Endothelial cell of umbilical vein (primary cell): ENCODE measurements around the gene PTGFRN. TPM values are rescaled to one million over a fixed set of nuclear protein-coding genes. Genes with fewer than 3 reads are reported as not detected.

Source experiments
- BruUV-seq: library from RNA; stranded (reverse); fragments of 400-500 nt; replicated peaks from 2 replicates; lab custom pipeline; 2021; lab: Mats Ljungman, UMichigan
- CTCF ChIA-PET: fragments of 300-600, 350-600 bp; sonication (Branson Sonifier 250); formaldehyde crosslinking; loops from one replicate; lab custom pipeline; 2021; ENCODE audit warnings: antibody characterized with exemption, inconsistent platforms; lab: Charles Lee
- POLR2A ChIA-PET: fragments of 300-600, 350-600 bp; sonication (Branson Sonifier 250); formaldehyde crosslinking; loops from one replicate; lab custom pipeline; 2021; ENCODE audit warnings: antibody characterized with exemption, inconsistent platforms; lab: Charles Lee
- DNase-seq: peaks from one replicate; pipeline ENCODE4 v3.0.0-alpha.2; 2011; ENCODE audit warnings: low read depth, low spot score
- FAIRE-seq: peaks from 2 replicates; lab custom pipeline; 2011; peaks lifted over from hg19 to GRCh38; lab: Jason Lieb, UNC
- H2AFZ ChIP-seq: 2 replicates; pipeline ENCODE4 v1.6.0; 2012; ENCODE audit warnings: low read depth, low read length, control low read depth, inconsistent platforms
- H3K27ac ChIP-seq: 2 replicates; pipeline ENCODE4 v1.5.1; 2011; ENCODE audit warnings: low read depth, mild to moderate bottlenecking, control low read depth, low read length, moderate library complexity; ENCODE audit not compliant: insufficient read depth
- H3K27me3 ChIP-seq, 2 experiments: 2 replicates each; pipeline versions ENCODE4 v1.6.0 to v1.6.1; 2011; ENCODE audit warnings: low read length in 2 of 2, mixed read lengths in 1 of 2; ENCODE audit not compliant: control insufficient read depth in 2 of 2, insufficient read depth in 2 of 2
- H3K36me3 ChIP-seq, 2 experiments: 2 replicates in 1 of 2; 3 replicates in 1 of 2; pipeline ENCODE4 v1.5.1; 2011; ENCODE audit warnings: low read length in 2 of 2, mild to moderate bottlenecking in 1 of 2, moderate library complexity in 1 of 2; ENCODE audit not compliant: control insufficient read depth in 2 of 2, insufficient read depth in 2 of 2; ENCODE audit errors: extremely low read depth in 1 of 2
- H3K4me1 ChIP-seq: 3 replicates; pipeline ENCODE4 v1.5.1; 2011; ENCODE audit warnings: mild to moderate bottlenecking, low read length; ENCODE audit not compliant: control insufficient read depth, insufficient read depth; ENCODE audit errors: extremely low read depth
- H3K4me2 ChIP-seq: 2 replicates; pipeline ENCODE4 v1.6.1; 2011; ENCODE audit warnings: low read length, control low read depth, mixed read lengths; ENCODE audit not compliant: insufficient read depth
- H3K4me3 ChIP-seq, 3 experiments: fragments of 200-600 bp in 1 of 3; sonication (generic), shearing (Covaris generic) in 1 of 3; replicated peaks in 1 of 3; 2 replicates each; pipeline ENCODE4 v1.5.1; 2011 to 2016; ENCODE audit warnings: control low read depth in 3 of 3, low read length in 3 of 3, mild to moderate bottlenecking in 2 of 3, inconsistent platforms in 1 of 3, low read depth in 1 of 3, moderate library complexity in 1 of 3; ENCODE audit not compliant: insufficient read depth in 1 of 3
- H3K79me2 ChIP-seq: 2 replicates; pipeline ENCODE4 v1.6.0; 2012; ENCODE audit warnings: low read length, inconsistent platforms; ENCODE audit not compliant: control insufficient read depth, insufficient read depth
- H3K9ac ChIP-seq: replicated peaks from 2 replicates; pipeline ENCODE3; 2011; ENCODE audit warnings: low read length, control low read depth; ENCODE audit not compliant: insufficient read depth; ENCODE audit errors: extremely low read depth
- H3K9me1 ChIP-seq: replicated peaks from 3 replicates; pipeline ENCODE4 v1.6.0; 2011; ENCODE audit warnings: mild to moderate bottlenecking, low read length; ENCODE audit not compliant: control insufficient read depth, insufficient read depth; ENCODE audit errors: extremely low read depth
- H3K9me3 ChIP-seq: replicated peaks from 2 replicates; pipeline ENCODE4 v1.5.1; 2012; ENCODE audit warnings: low read length, inconsistent platforms; ENCODE audit not compliant: control insufficient read depth, insufficient read depth
- H4K20me1 ChIP-seq: replicated peaks from 2 replicates; pipeline ENCODE3; 2011; ENCODE audit warnings: mild to moderate bottlenecking, low read length; ENCODE audit not compliant: control insufficient read depth, insufficient read depth; ENCODE audit errors: extremely low read depth
- CTCF ChIP-seq, 2 donors: IDR thresholded peaks; 1 replicate in 1 of 2; 2 replicates in 1 of 2; pipeline ENCODE4 v1.5.1; 2011; ENCODE audit warnings: low read length in 2 of 2, mild to moderate bottlenecking in 2 of 2, moderate library complexity in 2 of 2, control low read depth in 1 of 2, inconsistent platforms in 1 of 2, low read depth in 1 of 2; ENCODE audit not compliant: insufficient read depth in 1 of 2; ENCODE audit errors: extremely low read depth in 1 of 2
- EZH2 ChIP-seq: IDR thresholded peaks from 2 replicates; pipeline ENCODE4 v1.6.1; 2012; ENCODE audit warnings: borderline replicate concordance, low read depth, mild to moderate bottlenecking, moderate library complexity, low read length, inconsistent platforms; ENCODE audit not compliant: severe bottlenecking
- FOS ChIP-seq: IDR thresholded peaks from 2 replicates; pipeline ENCODE4 v1.6.1; 2011; ENCODE audit warnings: mild to moderate bottlenecking, low read length, moderate library complexity, borderline replicate concordance; ENCODE audit not compliant: insufficient read depth
- GATA2 ChIP-seq: IDR thresholded peaks from 2 replicates; pipeline ENCODE4 v1.7.0; 2011; ENCODE audit warnings: low read depth, mild to moderate bottlenecking, moderate library complexity, mixed read lengths, low read length; ENCODE audit not compliant: insufficient read length, insufficient read depth
- JUN ChIP-seq: IDR thresholded peaks from 2 replicates; pipeline ENCODE4 v1.6.1; 2011; ENCODE audit warnings: borderline replicate concordance, low read depth; ENCODE audit not compliant: insufficient read length, insufficient read depth
- MAX ChIP-seq: IDR thresholded peaks from 2 replicates; pipeline ENCODE4 v1.6.1; 2011; ENCODE audit not compliant: insufficient read depth, insufficient read length
- MYC ChIP-seq: IDR thresholded peaks from one replicate; pipeline ENCODE4 v1.6.1; 2011; ENCODE audit warnings: mild to moderate bottlenecking, low read depth, low read length
- POLR2A ChIP-seq: IDR thresholded peaks from 2 replicates; pipeline ENCODE4 v1.6.1; 2012; ENCODE audit warnings: low read depth, mild to moderate bottlenecking, control low read depth, low read length
- POLR2AphosphoS5 ChIP-seq: IDR thresholded peaks from 2 replicates; pipeline ENCODE4 v1.6.1; 2012; ENCODE audit warnings: low read depth, mild to moderate bottlenecking, control low read depth, low read length, moderate library complexity; ENCODE audit not compliant: insufficient read depth
- dilution Hi-C: fragments of 300-500 bp; cut with MboI; formaldehyde crosslinking; loops from one replicate; pipeline ENCODE4 v1.15.0; 2019; ENCODE audit warnings: low sequenced_read_pairs; ENCODE audit not compliant: extremely low pct_ligation_motif_present
- intact Hi-C: fragments of 100-400 bp; cut with micrococcal nuclease; formaldehyde crosslinking; loops from one replicate; pipeline ENCODE4 v1.10.0; 2022
- polyA plus RNA-seq, 4 experiments: library from polyadenylated mRNA; depleted of rRNA in 3 of 4; stranded (reverse) in 3 of 4; unstranded in 1 of 4; fragments of >200 nt; gene quantifications; 2 replicates each; pipeline versions ENCODE4 v1.2.1 to v1.2.3, GENCODE V29; 2011 to 2012; ENCODE audit warnings: missing spikeins in 1 of 4
- total RNA-seq: library from RNA; stranded (reverse); gene quantifications from 2 replicates; pipeline ENCODE4 v1.2.3, GENCODE V29; 2021

Gene PTGFRN
- total and polyA plus RNA-seq, 2 donors (not counting 3 experiments of a cell fraction or from before 2014, with no cell fraction given): 39.6 to 60.7 TPM

- peaks cover 2% of the 10 kb centered on the region in 2 experiments for H3K27me3 ChIP-seq
- H3K27ac ChIP-seq: no peak overlapping the region
- DNase-seq: no peak
- no peak for FAIRE-seq
- H3K36me3 ChIP-seq: no peaks in the 10 kb centered on the region
- H3K4me3 ChIP-seq: no peak overlapping the region
- ChIA-PET POLR2A (no interaction called here), CTCF (interaction anchor here (1.4 kb wide), 1 partner anchor 11 kb away, joined by 3 read pairs; no protein-coding TSS in a partner anchor)
- H3K9me3 ChIP-seq: no peaks in the 10 kb centered on the region
- no peaks in the 10 kb centered on the region for H4K20me1 ChIP-seq
- H3K9ac ChIP-seq: no peak overlapping the region
- no peaks in the 10 kb centered on the region for H3K79me2 ChIP-seq
- no TSS peak for BruUV-seq
- H2AFZ ChIP-seq: no peak overlapping the region
- dilution Hi-C loops: no loop called here
- TF ChIP-seq JUN (no peak), EZH2 (no peak), CTCF (IDR thresholded peaks at IDR 0.05; ENCODE audit: extremely low read depth in 1 of 2, insufficient read depth in 1 of 2, low read depth in 1 of 2, low read length in 2 of 2) (no peak), POLR2A (no peak), MYC (no peak), FOS (no peak), MAX (no peak), GATA2 (no peak), POLR2AphosphoS5 (no peak)
- peaks cover 4% of the 10 kb centered on the region for H3K4me1 ChIP-seq
- no peak overlapping the region for H3K4me2 ChIP-seq
- H3K9me1 ChIP-seq: no peaks in the 10 kb centered on the region
- intact Hi-C loops: no loop called here
Measured at GRCh38 chr1:117037802-117038201, 128.1 kb downstream of the PTGFRN start.
